ENCODE measurements around the gene OSBPL8. TPM values are rescaled to one million over a fixed set of nuclear protein-coding genes. Genes with fewer than 3 reads are reported as not detected.

Gene OSBPL8
- total RNA-seq, 2 experiments from 2014 or later, result 25.0 to 61.3 TPM

GRCh38 chr12:76548222-76548837 lies 11.2 kb downstream of the OSBPL8 start:
- ChIA-PET CTCF (ENCODE audit: unreplicated experiment) (no interaction called here), POLR2A (no interaction called here)
- peaks cover 98% of the 10 kb centered on the region for H3K79me2 ChIP-seq (ENCODE audit: insufficient read depth, low read depth, low read length)
- no peak overlapping the region for H3K27ac ChIP-seq (ENCODE audit: low read depth, low read length, poor library complexity, severe bottlenecking)
- intact Hi-C loops (cut with micrococcal nuclease; ENCODE audit: unreplicated experiment), result no loop called here
- no peak for DNase-seq (ENCODE audit: low spot score)
- H2AFZ ChIP-seq (ENCODE audit: low read length), result no peak overlapping the region
- H3K4me1 ChIP-seq (ENCODE audit: insufficient read depth, low read length, poor library complexity, severe bottlenecking), result peaks cover 29% of the 10 kb centered on the region
- H3K4me2 ChIP-seq (ENCODE audit: low read length), result no peak overlapping the region
- BruUV-seq (replicated peaks), result no TSS peak
- peaks cover 7% of the 10 kb centered on the region for H3K36me3 ChIP-seq (ENCODE audit: insufficient read depth, low read length)
- no peaks in the 10 kb centered on the region for H3K9me2 ChIP-seq (ENCODE audit: insufficient read depth, low read length)
- H3K4me3 ChIP-seq (ENCODE audit: low read depth, low read length, poor library complexity, severe bottlenecking), result no peak overlapping the region
- H3K9me3 ChIP-seq (ENCODE audit: low read length), result no peaks in the 10 kb centered on the region
- H4K20me1 ChIP-seq (ENCODE audit: insufficient read depth, low read length), result peaks cover 18% of the 10 kb centered on the region; the same call in 1 of the 2 replicates
- TF ChIP-seq EZH2phosphoT487 (IDR thresholded peaks at IDR 0.05; ENCODE audit: borderline replicate concordance, low read depth, low read length), result no peak
- no peak for TF ChIP-seq CTCF (conservative IDR thresholded peaks at IDR 0.05; ENCODE audit: low read length)

- H2AFZ ChIP-seq (ENCODE audit: low read length), result no peak overlapping the region
- BruUV-seq (replicated peaks), result no TSS peak
- no peak overlapping the region for H3K4me3 ChIP-seq (ENCODE audit: low read depth, low read length, poor library complexity, severe bottlenecking)
- POLR2A ChIA-PET, result interaction anchor here (0.9 kb wide), 2 partner anchors 13 to 18 kb away, joined by 4 to 7 read pairs; no protein-coding TSS in a partner anchor
- H3K9me2 ChIP-seq (ENCODE audit: insufficient read depth, low read length), result no peaks in the 10 kb centered on the region
- no peak overlapping the region for H3K4me2 ChIP-seq (ENCODE audit: low read length)
- no peak overlapping the region for H3K27ac ChIP-seq (ENCODE audit: low read depth, low read length, poor library complexity, severe bottlenecking)
- H3K79me2 ChIP-seq (ENCODE audit: insufficient read depth, low read depth, low read length), result peaks cover 98% of the 10 kb centered on the region
- H3K36me3 ChIP-seq (ENCODE audit: insufficient read depth, low read length), result peaks cover 7% of the 10 kb centered on the region
- no peak for DNase-seq (ENCODE audit: low spot score)
- no peaks in the 10 kb centered on the region for H3K9me3 ChIP-seq (ENCODE audit: low read length)
- CTCF ChIA-PET (ENCODE audit: unreplicated experiment), result no interaction called here
- H4K20me1 ChIP-seq (ENCODE audit: insufficient read depth, low read length), result peaks cover 18% of the 10 kb centered on the region; the same call in 1 of the 2 replicates
- intact Hi-C loops (cut with micrococcal nuclease; ENCODE audit: unreplicated experiment), result no loop called here
- peaks cover 22% of the 10 kb centered on the region for H3K4me1 ChIP-seq (ENCODE audit: insufficient read depth, low read length, poor library complexity, severe bottlenecking)
- TF ChIP-seq EZH2phosphoT487 (IDR thresholded peaks at IDR 0.05; ENCODE audit: borderline replicate concordance, low read depth, low read length) (no peak), CTCF (conservative IDR thresholded peaks at IDR 0.05; ENCODE audit: low read length) (no peak)
These were observed 12.0 kb downstream of the OSBPL8 start for GRCh38 chr12:76547526-76547925.

- peaks cover 18% of the 10 kb centered on the region; the same call in 1 of the 2 replicates for H4K20me1 ChIP-seq (ENCODE audit: insufficient read depth, low read length)
- no peak for DNase-seq (ENCODE audit: low spot score)
- H3K4me2 ChIP-seq (ENCODE audit: low read length), result no peak overlapping the region
- H3K9me2 ChIP-seq (ENCODE audit: insufficient read depth, low read length), result no peaks in the 10 kb centered on the region
- POLR2A ChIA-PET, result interaction anchor here (0.9 kb wide), 2 partner anchors 14 to 18 kb away, joined by 4 to 7 read pairs; no protein-coding TSS in a partner anchor
- CTCF ChIA-PET (ENCODE audit: unreplicated experiment), result no interaction called here
- no peak overlapping the region for H3K27ac ChIP-seq (ENCODE audit: low read depth, low read length, poor library complexity, severe bottlenecking)
- no peaks in the 10 kb centered on the region for H3K9me3 ChIP-seq (ENCODE audit: low read length)
- no peak overlapping the region for H2AFZ ChIP-seq (ENCODE audit: low read length)
- H3K4me3 ChIP-seq (ENCODE audit: low read depth, low read length, poor library complexity, severe bottlenecking), result no peak overlapping the region
- H3K79me2 ChIP-seq (ENCODE audit: insufficient read depth, low read depth, low read length), result peaks cover 96% of the 10 kb centered on the region
- intact Hi-C loops (cut with micrococcal nuclease; ENCODE audit: unreplicated experiment), result no loop called here
- no TSS peak for BruUV-seq (replicated peaks)
- TF ChIP-seq CTCF (conservative IDR thresholded peaks at IDR 0.05; ENCODE audit: low read length) (no peak), EZH2phosphoT487 (IDR thresholded peaks at IDR 0.05; ENCODE audit: borderline replicate concordance, low read depth, low read length) (no peak)
- H3K36me3 ChIP-seq (ENCODE audit: insufficient read depth, low read length), result peaks cover 7% of the 10 kb centered on the region
- peaks cover 16% of the 10 kb centered on the region for H3K4me1 ChIP-seq (ENCODE audit: insufficient read depth, low read length, poor library complexity, severe bottlenecking)
These were observed 12.7 kb downstream of the OSBPL8 start for GRCh38 chr12:76546889-76547288.
